HG02981 (cell line): Measurements from ENCODE around the gene RBM5.

Source experiments
- ATAC-seq: cut with Tn5 transposase; IDR thresholded peaks from one replicate; pipeline ENCODE4 v1.9.1; 2021; ENCODE audit warnings: mild to moderate bottlenecking, moderate library complexity; ENCODE audit not compliant: unreplicated experiment

RBM5 gene

GRCh38 chr3:50138266-50139200 lies 49.8 kb downstream of the RBM5 start:
- no peak for ATAC-seq

GRCh38 chr3:50139308-50139707 lies 50.6 kb downstream of the RBM5 start:
- ATAC-seq = no peak

GRCh38 chr3:50139718-50140423 lies 51.2 kb downstream of the RBM5 start:
- ATAC-seq = no peak

- ATAC-seq = no peak
Observed at GRCh38 chr3:50140990-50141389, 52.3 kb downstream of the RBM5 start.

GRCh38 chr3:50146316-50146901 lies 57.7 kb downstream of the RBM5 start:
- ATAC-seq = no peak

- ATAC-seq = no peak
Observed at GRCh38 chr3:50147016-50147415, 58.3 kb downstream of the RBM5 start.

GRCh38 chr3:50147447-50147846 lies 58.7 kb downstream of the RBM5 start:
- no peak for ATAC-seq

GRCh38 chr3:50147861-50148260 lies 59.1 kb downstream of the RBM5 start:
- ATAC-seq = no peak

GRCh38 chr3:50150404-50150750 lies 61.7 kb downstream of the RBM5 start:
- ATAC-seq = no peak

GRCh38 chr3:50150863-50151686 lies 62.4 kb downstream of the RBM5 start:
- ATAC-seq = no peak

GRCh38 chr3:50151728-50152127 lies 63.0 kb downstream of the RBM5 start:
- ATAC-seq = no peak

- ATAC-seq = no peak
Observed at GRCh38 chr3:50153782-50154475, 65.2 kb downstream of the RBM5 start.

- peak; percentile 32 for ATAC-seq
Observed at GRCh38 chr3:50154476-50154839, 65.7 kb downstream of the RBM5 start.

- peak; percentile 75 for ATAC-seq
Observed at GRCh38 chr3:50154840-50155490, 66.2 kb downstream of the RBM5 start, which contains the start of gene SEMA3F. Gene SEMA3F, plus strand, starts transcription at chr3:50155324. Its CDS starts 4,299 bp downstream, at chr3:50159623.

GRCh38 chr3:50155491-50155878 lies 66.8 kb downstream of the RBM5 start:
- no peak for ATAC-seq

GRCh38 chr3:50155891-50156290 lies 67.2 kb downstream of the RBM5 start:
- ATAC-seq = no peak

- ATAC-seq = no peak
Observed at GRCh38 chr3:50156549-50157493, 68.1 kb downstream of the RBM5 start.

- no peak for ATAC-seq
Observed at GRCh38 chr3:50157827-50158529, 69.3 kb downstream of the RBM5 start.
